ENCODE data around the gene SUCNR1.

DNA sequence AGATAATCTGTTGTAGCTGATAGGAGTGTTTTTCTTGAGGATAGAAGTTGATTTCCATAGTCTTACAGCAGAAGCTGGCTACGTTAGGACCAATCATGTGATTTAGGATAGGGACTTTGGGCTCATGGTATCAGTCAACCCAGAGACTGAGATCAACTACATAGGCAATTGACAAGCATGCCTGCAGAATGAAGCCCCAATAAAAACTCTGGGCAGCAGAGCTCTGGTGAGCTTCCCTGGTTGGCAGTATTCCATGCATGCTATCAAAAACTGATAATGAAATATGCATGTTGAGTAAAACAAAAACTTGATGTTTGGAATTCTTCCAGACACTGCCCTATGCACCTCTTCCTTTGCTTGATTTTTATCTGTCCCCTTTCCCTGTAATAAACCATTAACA lies 38.0 kb downstream of the SUCNR1 start:
- TF ChIP-seq, protein P1, sequence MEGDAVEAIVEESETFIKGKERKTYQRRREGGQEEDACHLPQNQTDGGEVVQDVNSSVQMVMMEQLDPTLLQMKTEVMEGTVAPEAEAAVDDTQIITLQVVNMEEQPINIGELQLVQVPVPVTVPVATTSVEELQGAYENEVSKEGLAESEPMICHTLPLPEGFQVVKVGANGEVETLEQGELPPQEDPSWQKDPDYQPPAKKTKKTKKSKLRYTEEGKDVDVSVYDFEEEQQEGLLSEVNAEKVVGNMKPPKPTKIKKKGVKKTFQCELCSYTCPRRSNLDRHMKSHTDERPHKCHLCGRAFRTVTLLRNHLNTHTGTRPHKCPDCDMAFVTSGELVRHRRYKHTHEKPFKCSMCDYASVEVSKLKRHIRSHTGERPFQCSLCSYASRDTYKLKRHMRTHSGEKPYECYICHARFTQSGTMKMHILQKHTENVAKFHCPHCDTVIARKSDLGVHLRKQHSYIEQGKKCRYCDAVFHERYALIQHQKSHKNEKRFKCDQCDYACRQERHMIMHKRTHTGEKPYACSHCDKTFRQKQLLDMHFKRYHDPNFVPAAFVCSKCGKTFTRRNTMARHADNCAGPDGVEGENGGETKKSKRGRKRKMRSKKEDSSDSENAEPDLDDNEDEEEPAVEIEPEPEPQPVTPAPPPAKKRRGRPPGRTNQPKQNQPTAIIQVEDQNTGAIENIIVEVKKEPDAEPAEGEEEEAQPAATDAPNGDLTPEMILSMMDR (IDR thresholded peaks at IDR 0.05), result no peak
- no peak for TF ChIP-seq EZH2 (IDR thresholded peaks at IDR 0.05; ENCODE audit: borderline replicate concordance, insufficient read depth, low read depth, low read length, poor library complexity, severe bottlenecking)
